Measurements from ENCODE around the gene CCDC201.
"Not testable (repeated sequence)": the region's sequence is repeated elsewhere in the genome, so short reads cannot be mapped to it uniquely, and the experiment has no call there.

The CCDC201 gene

DNA sequence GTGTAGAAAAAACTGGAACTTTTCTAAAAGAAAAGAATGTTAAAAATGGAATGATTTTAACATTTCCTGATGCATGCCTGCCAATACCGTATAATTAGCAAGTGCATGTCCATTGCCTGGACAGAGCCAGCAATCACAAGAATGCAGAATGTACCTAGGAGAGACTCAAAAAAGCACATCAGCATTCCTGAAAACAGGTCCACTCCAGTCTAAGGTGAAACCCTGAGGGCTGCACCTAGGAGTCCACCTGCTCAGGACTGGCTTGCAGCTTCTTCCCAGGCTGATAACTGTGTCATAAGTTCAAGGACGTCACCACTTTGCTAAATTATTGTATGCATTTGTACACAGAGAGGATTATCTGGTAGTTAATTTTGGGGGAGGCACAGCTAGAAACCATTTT, 5.4 kb downstream of the CCDC201 start:
- no peaks in the 10 kb centered on the region for H3K4me1 ChIP-seq (ENCODE audit: control insufficient read depth, low read depth, low read length)
- no peak overlapping the region for H3K27ac ChIP-seq (ENCODE audit: low read length)
- H3K9ac ChIP-seq (ENCODE audit: low read length): no peak overlapping the region
- no peaks in the 10 kb centered on the region for H3K36me3 ChIP-seq (ENCODE audit: control insufficient read depth, low read depth, low read length)
- H3K4me3 ChIP-seq (ENCODE audit: low read length): no peak overlapping the region
- no peaks in the 10 kb centered on the region for H3K27me3 ChIP-seq (ENCODE audit: control insufficient read depth, insufficient read depth, low read length)
- no peaks in the 10 kb centered on the region for H3K9me3 ChIP-seq (ENCODE audit: control insufficient read depth, low read depth, low read length)

DNA sequence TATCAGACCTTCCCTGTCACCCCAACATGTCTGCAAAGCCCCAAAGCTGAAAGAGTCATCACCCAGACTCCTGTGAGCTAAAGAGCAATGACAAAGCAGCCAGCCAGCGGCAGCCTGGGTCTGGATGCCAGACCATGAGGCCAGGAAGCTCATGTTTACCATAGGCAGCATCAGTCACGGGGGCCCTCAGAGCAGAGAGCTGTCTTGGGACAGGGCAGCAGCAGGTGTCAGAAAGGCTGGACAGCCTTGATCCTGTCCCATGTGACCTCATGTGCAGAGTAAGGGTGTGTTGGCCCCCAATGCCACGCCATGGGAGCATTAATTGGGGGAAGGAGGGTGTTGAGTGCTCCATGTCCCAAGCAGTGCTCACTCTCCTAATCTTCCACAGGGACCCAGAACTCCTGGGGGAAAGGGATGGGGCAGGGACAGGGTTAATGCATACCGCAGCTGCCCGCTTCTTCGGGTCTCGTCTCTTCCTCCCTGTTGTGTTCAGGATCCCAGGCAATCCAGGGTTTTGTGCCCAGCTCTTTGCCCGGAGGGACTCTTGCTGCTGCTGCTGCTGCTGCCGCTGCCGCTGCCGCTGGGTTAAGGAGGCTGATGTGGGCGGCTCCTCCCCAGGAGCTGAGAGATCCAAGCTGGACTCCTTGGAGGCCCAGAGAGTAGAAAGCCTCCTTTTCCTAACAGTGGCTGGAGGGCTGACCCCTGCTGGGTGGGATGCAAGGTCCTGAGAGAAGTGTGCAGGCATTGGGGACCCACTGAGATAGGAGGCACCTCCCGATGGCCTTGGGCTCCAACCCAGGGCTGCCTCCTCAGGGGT, 7.1 kb downstream of the CCDC201 start:
- Histone ChIP-seq H3K4me1 (ENCODE audit: control insufficient read depth, low read depth, low read length) (no peaks in the 10 kb centered on the region), H3K27ac (ENCODE audit: low read length) (no peak overlapping the region), H3K4me3 (ENCODE audit: low read length) (no peak overlapping the region), H3K27me3 (ENCODE audit: control insufficient read depth, insufficient read depth, low read length) (no peaks in the 10 kb centered on the region), H3K36me3 (ENCODE audit: control insufficient read depth, low read depth, low read length) (no peaks in the 10 kb centered on the region), H3K9me3 (ENCODE audit: control insufficient read depth, low read depth, low read length) (no peaks in the 10 kb centered on the region), H3K9ac (ENCODE audit: low read length) (no peak overlapping the region)

DNA sequence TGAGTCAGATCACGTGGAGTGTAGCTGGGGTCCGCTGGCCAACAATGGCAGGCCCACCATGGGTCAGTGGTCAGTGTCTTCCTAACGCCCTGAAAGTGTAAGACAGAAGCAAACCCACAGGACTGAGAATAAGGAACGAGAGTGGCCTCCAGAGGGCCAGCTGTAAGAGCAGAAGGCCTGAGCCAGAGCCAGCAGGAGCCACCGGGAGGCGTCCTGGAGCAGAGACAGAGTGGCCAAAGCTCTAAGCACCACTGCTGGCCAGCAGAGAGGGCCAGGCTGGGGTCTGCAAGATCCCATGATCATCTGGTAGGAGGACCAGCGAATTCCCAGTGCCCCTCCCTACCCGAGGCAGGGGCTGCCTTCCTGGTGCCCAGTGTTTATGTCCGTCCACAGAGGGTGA, 9.2 kb downstream of the CCDC201 start:
- Histone ChIP-seq H3K4me3 (ENCODE audit: low read length) (no peak overlapping the region), H3K9ac (ENCODE audit: low read length) (no peak overlapping the region), H3K9me3 (ENCODE audit: control insufficient read depth, low read depth, low read length) (no peaks in the 10 kb centered on the region), H3K27ac (ENCODE audit: low read length) (no peak overlapping the region), H3K4me1 (ENCODE audit: control insufficient read depth, low read depth, low read length) (no peaks in the 10 kb centered on the region), H3K27me3 (ENCODE audit: control insufficient read depth, insufficient read depth, low read length) (no peaks in the 10 kb centered on the region), H3K36me3 (ENCODE audit: control insufficient read depth, low read depth, low read length) (no peaks in the 10 kb centered on the region)

DNA sequence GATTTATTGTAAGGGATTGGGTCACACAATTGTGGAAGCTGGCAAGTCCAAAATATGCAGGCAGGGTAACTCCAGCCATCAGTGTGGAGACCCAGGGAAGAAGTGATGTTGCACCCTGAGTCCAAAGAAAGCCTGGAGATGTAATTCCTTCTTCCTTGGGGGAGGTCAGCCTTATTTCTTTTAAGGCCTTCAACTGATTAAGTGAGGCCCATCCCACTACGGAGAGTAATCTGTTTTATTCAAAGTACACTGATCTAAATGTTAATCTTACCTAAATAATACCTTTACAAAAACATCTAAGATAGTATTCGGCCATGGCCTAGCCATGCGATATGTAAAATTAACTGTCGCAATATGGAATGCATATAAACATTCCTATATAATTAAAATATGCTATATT, 16.0 kb downstream of the CCDC201 start:
- H3K4me3 ChIP-seq (ENCODE audit: low read length); H3K4me1 ChIP-seq (ENCODE audit: control insufficient read depth, low read depth, low read length); H3K9me3 ChIP-seq (ENCODE audit: control insufficient read depth, low read depth, low read length); H3K27ac ChIP-seq (ENCODE audit: low read length); H3K27me3 ChIP-seq (ENCODE audit: control insufficient read depth, insufficient read depth, low read length); H3K36me3 ChIP-seq (ENCODE audit: control insufficient read depth, low read depth, low read length); H3K9ac ChIP-seq (ENCODE audit: low read length): not testable (repeated sequence)

DNA sequence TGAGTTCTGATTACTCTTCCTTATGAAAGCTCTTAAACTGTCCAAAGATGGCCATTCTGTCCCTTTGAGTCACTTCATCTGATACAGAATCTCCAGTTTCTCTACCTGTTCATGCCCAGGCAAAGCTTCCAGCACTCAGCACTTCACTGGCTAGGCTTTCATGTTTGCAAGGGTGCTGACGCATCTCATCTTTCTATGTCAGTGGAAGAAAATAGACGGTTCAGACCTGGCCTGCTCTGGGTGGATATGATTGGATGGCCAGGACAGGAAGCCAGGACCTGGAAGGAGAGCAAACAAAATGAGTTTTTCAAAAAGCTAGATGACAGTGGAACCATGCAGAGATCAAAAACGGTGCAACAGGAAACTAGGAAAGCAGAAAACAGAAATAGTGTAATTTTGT, 17.2 kb downstream of the CCDC201 start:
- H3K36me3 ChIP-seq (ENCODE audit: control insufficient read depth, low read depth, low read length); H3K27me3 ChIP-seq (ENCODE audit: control insufficient read depth, insufficient read depth, low read length); H3K4me3 ChIP-seq (ENCODE audit: low read length); H3K4me1 ChIP-seq (ENCODE audit: control insufficient read depth, low read depth, low read length); H3K9me3 ChIP-seq (ENCODE audit: control insufficient read depth, low read depth, low read length); H3K27ac ChIP-seq (ENCODE audit: low read length); H3K9ac ChIP-seq (ENCODE audit: low read length): not testable (repeated sequence)

DNA sequence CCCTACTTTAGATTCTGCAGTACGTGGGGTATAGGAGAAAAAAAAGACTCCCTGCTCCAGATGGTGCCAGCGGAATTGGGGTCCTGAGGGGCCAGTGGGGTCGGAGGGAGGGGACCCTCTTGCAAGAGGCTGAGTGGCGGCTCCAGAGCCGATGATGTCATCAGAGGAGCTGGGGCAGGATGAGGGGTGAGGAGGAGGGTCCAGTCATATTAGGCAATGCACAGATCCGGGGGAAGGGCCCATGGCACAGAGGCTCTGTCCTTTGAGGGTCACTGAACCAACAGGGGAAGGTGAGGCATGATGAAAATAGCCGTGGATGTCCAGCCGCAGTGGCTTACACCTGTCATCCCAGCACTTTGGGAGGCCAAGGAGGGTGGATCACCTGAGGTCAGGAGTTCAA, 19.4 kb downstream of the CCDC201 start:
- H3K27ac ChIP-seq (ENCODE audit: low read length); H3K4me1 ChIP-seq (ENCODE audit: control insufficient read depth, low read depth, low read length); H3K9me3 ChIP-seq (ENCODE audit: control insufficient read depth, low read depth, low read length); H3K4me3 ChIP-seq (ENCODE audit: low read length); H3K27me3 ChIP-seq (ENCODE audit: control insufficient read depth, insufficient read depth, low read length); H3K9ac ChIP-seq (ENCODE audit: low read length); H3K36me3 ChIP-seq (ENCODE audit: control insufficient read depth, low read depth, low read length): not testable (repeated sequence)

DNA sequence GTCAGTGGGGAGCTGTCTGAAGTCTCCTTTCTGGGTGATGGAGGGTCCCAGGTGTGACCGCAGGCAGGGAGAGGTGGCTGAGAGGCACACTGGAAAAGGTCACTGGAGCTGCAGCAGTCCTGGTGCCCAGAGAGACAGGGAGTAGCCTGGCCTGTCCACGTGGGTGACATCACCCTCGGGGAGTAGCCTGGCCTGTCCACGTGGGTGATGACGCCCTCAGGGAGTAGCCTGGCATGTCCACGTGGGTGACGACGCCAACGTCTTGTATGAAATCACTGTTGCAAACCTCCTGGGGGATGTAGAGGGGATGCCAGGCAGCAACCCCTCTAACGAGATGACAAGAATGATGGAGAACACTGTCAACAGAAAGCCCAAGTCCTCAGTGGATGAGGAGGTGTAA, 19.9 kb downstream of the CCDC201 start:
- not testable (repeated sequence) for H3K9ac ChIP-seq (ENCODE audit: low read length)

DNA sequence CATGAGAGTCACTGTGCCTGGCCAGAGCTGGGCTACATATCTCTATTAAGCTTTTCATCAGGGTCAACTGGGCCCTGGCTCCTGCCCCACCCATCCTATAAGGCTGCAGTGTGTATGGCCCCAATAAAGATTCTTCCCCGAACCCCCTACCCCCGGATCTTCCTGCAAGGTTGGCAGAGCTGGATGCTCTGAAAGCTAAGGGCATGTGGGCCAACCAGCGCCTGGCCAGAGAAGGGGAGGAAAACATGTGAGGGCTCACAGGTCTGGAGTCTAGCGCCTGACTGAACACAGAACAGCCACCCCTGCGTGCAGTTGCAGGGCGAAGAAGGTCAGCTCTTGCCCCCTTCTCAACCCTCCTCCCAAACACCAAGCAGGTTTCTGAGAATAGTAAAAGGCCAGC, 24.1 kb downstream of the CCDC201 start:
- H3K4me1 ChIP-seq (ENCODE audit: control insufficient read depth, low read depth, low read length); H3K9ac ChIP-seq (ENCODE audit: low read length); H3K4me3 ChIP-seq (ENCODE audit: low read length); H3K9me3 ChIP-seq (ENCODE audit: control insufficient read depth, low read depth, low read length); H3K27me3 ChIP-seq (ENCODE audit: control insufficient read depth, insufficient read depth, low read length); H3K36me3 ChIP-seq (ENCODE audit: control insufficient read depth, low read depth, low read length); H3K27ac ChIP-seq (ENCODE audit: low read length): not testable (repeated sequence)

More for the DNA sequence above, 19.9 kb downstream of the CCDC201 start:
- H3K4me3 ChIP-seq (ENCODE audit: low read length); H3K27me3 ChIP-seq (ENCODE audit: control insufficient read depth, insufficient read depth, low read length); H3K4me1 ChIP-seq (ENCODE audit: control insufficient read depth, low read depth, low read length); H3K27ac ChIP-seq (ENCODE audit: low read length); H3K36me3 ChIP-seq (ENCODE audit: control insufficient read depth, low read depth, low read length); H3K9me3 ChIP-seq (ENCODE audit: control insufficient read depth, low read depth, low read length): not testable (repeated sequence)

DNA sequence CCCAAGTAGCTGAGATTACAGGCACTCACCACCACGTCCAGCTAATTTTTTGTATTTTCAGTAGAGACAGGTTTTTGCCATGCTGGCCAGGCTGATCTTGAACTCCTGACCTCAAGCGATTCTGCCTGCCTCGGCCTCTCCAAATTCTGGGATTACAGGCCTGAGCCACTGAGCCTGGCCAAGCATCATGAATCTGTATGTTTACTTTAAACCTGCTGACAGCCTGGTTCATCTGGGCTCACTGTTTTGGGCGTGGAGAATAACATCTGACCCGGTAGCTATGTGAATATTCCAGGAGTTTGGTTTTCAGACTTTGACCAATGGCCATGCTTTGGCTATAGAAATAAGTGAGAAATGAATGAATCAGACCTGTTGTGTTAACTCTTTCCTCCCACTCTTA, 26.3 kb downstream of the CCDC201 start:
- not testable (repeated sequence) for H3K27ac ChIP-seq (ENCODE audit: low read length); H3K4me3 ChIP-seq (ENCODE audit: low read length); H3K9me3 ChIP-seq (ENCODE audit: control insufficient read depth, low read depth, low read length); H3K9ac ChIP-seq (ENCODE audit: low read length); H3K27me3 ChIP-seq (ENCODE audit: control insufficient read depth, insufficient read depth, low read length); H3K36me3 ChIP-seq (ENCODE audit: control insufficient read depth, low read depth, low read length); H3K4me1 ChIP-seq (ENCODE audit: control insufficient read depth, low read depth, low read length)

DNA sequence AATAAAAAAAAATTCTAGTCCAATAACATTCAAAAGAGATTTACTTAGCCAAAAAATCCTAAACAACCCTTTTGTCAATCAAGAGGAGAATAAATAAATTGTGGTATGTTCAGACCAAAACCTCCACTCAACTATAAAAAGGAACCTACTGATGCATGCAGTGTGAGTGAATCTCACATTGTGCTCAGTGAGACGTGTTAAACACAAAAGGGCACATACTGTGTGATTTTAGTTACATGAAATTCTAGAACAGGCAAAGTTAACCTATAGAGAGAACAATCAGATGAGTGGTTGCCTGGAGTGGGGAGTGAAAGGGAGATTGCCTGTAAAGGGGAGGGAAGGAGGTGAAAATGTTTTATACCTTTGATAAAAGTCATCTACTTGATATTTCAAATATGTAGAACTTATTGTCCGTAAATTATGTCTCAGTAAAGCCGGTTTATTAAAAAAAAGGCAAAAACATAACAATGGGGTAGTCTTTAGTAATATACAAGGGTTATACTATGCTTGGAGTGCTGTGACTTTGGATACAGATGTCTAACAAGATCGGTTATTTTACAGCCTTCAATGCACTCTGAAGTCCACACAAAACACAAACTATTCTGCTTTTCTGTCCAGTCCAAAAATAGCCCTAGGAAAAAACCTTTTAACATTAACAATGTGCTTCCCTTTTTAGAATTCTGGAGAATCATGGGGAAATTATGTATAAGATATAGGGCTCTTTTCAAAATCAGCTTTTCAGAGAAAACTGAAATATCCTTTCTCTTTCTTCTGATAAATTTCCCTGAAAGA, 30.8 kb downstream of the CCDC201 start:
- not testable (repeated sequence) for H3K4me3 ChIP-seq (ENCODE audit: low read length); H3K27me3 ChIP-seq (ENCODE audit: control insufficient read depth, insufficient read depth, low read length); H3K36me3 ChIP-seq (ENCODE audit: control insufficient read depth, low read depth, low read length); H3K27ac ChIP-seq (ENCODE audit: low read length); H3K4me1 ChIP-seq (ENCODE audit: control insufficient read depth, low read depth, low read length); H3K9ac ChIP-seq (ENCODE audit: low read length); H3K9me3 ChIP-seq (ENCODE audit: control insufficient read depth, low read depth, low read length)

DNA sequence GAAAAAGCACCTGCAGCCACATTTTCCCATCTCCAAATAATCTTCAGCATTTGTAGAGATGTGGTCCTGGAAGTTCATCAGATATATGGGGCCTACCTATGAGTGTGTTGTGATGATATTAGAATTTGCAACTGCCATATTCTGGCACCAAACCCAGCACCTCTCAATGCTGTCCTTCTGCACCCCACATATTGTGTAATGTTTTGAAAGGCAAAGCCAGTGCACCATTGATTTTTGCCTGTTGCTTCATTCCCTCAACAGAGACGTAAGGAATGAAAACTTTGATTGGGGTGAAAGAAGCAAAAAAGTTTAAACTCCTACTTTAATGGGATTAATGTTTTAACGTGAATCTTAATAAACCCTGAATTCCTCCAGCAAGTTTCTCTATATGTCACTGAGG, 34.0 kb downstream of the CCDC201 start:
- not testable (repeated sequence) for H3K4me1 ChIP-seq (ENCODE audit: control insufficient read depth, low read depth, low read length); H3K27ac ChIP-seq (ENCODE audit: low read length); H3K9me3 ChIP-seq (ENCODE audit: control insufficient read depth, low read depth, low read length); H3K4me3 ChIP-seq (ENCODE audit: low read length); H3K9ac ChIP-seq (ENCODE audit: low read length); H3K36me3 ChIP-seq (ENCODE audit: control insufficient read depth, low read depth, low read length); H3K27me3 ChIP-seq (ENCODE audit: control insufficient read depth, insufficient read depth, low read length)
